GM06990 (cell line): Measurements from ENCODE around the gene AGBL4.

Source experiments
- DNase-seq: peaks from one replicate; pipeline ENCODE4 v3.0.0-alpha.2; 2011; ENCODE audit not compliant: insufficient read length; ENCODE audit errors: extremely low read depth
- H3K27me3 ChIP-seq: replicated peaks from 2 replicates; pipeline ENCODE4 v1.6.0; 2011; ENCODE audit warnings: low read length; ENCODE audit not compliant: control insufficient read depth, insufficient read depth
- H3K36me3 ChIP-seq: 2 replicates; pipeline ENCODE4 v1.5.1; 2011; ENCODE audit warnings: low read length; ENCODE audit not compliant: control insufficient read depth, insufficient read depth
- H3K4me3 ChIP-seq: replicated peaks from 2 replicates; pipeline ENCODE4 v1.5.1; 2011; ENCODE audit warnings: low read depth, mild to moderate bottlenecking, control low read depth, low read length
- TF ChIP-seq, protein P1 (sequence below): IDR thresholded peaks from 2 replicates; pipeline ENCODE4 v1.5.1; 2011; ENCODE audit warnings: low read length, control low read depth, mild to moderate bottlenecking, inconsistent platforms; ENCODE audit not compliant: insufficient read depth, poor library complexity, severe bottlenecking

Gene AGBL4

DNA sequence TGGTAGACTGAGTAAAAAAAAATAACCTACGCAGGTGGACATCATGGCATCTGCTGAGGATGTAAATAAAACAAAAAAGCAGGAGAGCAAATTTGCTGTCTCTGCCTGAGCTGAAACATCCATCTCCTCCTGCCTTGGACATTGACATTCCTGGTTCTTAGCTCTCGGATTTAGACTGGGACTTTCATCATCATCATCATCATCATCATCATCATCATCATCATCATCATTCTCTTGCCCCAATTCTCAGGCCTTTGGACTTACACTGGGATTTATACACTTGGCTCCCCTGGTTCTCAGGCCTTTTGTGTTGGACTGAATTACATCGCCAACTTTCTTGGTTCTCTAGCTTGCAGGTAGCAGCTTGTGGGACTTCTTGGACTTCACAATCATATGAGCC, 938.7 kb downstream of the AGBL4 start:
- Histone ChIP-seq H3K36me3 (no peaks in the 10 kb centered on the region), H3K27me3 (no peaks in the 10 kb centered on the region), H3K4me3 (no peak overlapping the region)
- no peak for DNase-seq
- TF ChIP-seq, protein P1, sequence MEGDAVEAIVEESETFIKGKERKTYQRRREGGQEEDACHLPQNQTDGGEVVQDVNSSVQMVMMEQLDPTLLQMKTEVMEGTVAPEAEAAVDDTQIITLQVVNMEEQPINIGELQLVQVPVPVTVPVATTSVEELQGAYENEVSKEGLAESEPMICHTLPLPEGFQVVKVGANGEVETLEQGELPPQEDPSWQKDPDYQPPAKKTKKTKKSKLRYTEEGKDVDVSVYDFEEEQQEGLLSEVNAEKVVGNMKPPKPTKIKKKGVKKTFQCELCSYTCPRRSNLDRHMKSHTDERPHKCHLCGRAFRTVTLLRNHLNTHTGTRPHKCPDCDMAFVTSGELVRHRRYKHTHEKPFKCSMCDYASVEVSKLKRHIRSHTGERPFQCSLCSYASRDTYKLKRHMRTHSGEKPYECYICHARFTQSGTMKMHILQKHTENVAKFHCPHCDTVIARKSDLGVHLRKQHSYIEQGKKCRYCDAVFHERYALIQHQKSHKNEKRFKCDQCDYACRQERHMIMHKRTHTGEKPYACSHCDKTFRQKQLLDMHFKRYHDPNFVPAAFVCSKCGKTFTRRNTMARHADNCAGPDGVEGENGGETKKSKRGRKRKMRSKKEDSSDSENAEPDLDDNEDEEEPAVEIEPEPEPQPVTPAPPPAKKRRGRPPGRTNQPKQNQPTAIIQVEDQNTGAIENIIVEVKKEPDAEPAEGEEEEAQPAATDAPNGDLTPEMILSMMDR, result no peak

DNA sequence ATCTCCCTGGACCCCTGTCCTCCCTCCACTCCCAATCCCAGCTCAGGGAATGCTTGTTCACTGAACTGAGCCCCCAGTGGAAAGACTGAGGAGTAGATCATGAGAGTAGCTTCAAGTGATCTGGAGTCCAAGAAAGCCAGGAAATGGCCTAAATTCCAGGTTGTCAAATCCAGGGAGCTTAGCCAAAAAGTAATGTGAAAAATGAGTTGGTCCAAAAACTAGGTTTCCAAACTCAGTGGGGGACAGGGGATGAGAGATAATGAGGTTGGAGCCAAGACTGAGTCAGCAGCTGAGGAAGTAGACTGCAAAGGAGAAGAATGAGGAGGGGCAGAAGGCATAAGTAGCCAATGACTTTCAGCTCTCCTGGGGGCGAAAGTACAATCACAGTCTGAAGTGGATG, 963.0 kb downstream of the AGBL4 start:
- H3K36me3 ChIP-seq, result no peaks in the 10 kb centered on the region
- DNase-seq, result no peak
- TF ChIP-seq, protein P1, result no peak
- no peaks in the 10 kb centered on the region for H3K27me3 ChIP-seq
- no peak overlapping the region for H3K4me3 ChIP-seq

DNA sequence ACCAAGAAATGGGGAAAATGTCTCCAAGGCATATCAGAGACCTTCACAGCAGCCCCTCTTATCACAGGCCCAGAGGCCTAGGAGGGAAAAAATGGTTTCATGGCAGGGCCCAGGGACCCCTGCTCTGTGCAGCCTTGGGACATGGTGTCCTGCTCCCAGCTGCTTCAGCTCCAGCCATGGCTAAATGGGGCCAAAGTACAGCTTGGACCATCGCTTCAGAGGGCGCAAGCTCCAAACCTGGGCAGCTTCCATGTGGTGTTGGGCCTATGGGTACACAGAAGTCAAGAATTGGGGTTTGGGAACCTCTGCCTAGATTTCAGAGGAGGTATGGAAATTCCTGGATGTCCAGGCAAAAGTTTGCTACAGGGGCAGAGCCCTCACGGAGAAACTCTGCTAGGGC, 964.7 kb downstream of the AGBL4 start:
- TF ChIP-seq, protein P1, result no peak
- H3K4me3 ChIP-seq, result no peak overlapping the region
- no peaks in the 10 kb centered on the region for H3K36me3 ChIP-seq
- no peak for DNase-seq
- H3K27me3 ChIP-seq, result no peaks in the 10 kb centered on the region

DNA sequence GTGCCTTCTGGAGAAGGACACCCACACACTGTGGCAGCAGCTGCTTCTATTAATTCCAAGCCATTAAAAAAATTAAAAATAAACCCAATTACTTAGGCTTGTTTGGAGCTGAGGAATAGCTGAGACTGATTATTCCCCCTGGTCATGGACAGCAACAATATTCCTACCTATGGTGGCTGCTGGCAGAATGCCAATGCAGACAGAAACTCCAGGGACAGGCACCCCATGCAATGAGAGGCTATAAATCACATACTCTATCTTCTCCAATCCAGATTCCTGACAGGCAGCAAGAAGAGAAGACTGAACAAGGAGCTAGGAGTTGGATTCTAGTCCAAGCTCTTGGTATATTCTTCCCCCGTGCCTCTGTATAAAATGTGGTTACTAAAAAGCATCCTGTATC, 971.7 kb downstream of the AGBL4 start:
- DNase-seq, result no peak
- TF ChIP-seq, protein P1, result no peak
- no peaks in the 10 kb centered on the region for H3K27me3 ChIP-seq
- no peak overlapping the region for H3K4me3 ChIP-seq
- no peaks in the 10 kb centered on the region for H3K36me3 ChIP-seq

DNA sequence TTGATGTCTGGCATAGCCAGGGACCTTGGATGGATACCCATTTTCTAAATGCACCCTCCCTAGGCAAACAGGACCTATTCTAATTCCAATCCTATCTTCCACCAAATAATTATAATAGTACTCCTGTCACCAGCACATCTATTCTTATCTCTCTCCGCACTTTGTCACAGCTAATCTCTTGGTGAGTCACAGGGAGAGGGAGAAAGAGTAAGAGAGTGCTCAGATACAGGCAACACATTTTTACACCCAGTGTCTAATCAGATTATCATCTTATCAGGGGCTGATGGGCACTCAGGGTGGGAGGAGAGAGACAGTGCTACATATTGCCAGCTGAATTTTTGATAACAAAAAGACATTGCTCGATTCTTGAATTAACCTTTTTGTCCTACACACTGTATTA, 972.1 kb downstream of the AGBL4 start:
- no peaks in the 10 kb centered on the region for H3K27me3 ChIP-seq
- no peaks in the 10 kb centered on the region for H3K36me3 ChIP-seq
- TF ChIP-seq, protein P1, result no peak
- no peak overlapping the region for H3K4me3 ChIP-seq
- no peak for DNase-seq

DNA sequence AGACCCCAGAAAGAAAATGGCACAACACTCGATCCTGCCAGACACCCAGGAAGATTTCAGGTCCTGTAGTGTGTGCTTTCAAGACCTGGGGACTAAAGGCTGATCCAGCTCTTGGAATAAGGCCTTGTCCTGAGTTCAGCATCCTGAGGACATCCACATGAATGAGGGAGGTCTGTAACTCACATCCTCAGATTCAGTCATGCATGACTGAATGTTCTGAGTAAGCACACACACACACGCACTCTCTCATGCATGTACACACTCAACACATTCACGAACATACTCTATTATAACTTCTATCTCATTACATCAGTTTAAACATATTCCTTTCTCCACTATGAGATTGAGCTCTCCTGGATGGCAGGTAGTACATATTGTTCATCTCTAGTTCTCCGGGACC, 973.7 kb downstream of the AGBL4 start:
- Histone ChIP-seq H3K27me3 (no peaks in the 10 kb centered on the region), H3K4me3 (no peak overlapping the region), H3K36me3 (no peaks in the 10 kb centered on the region)
- TF ChIP-seq, protein P1, result no peak
- no peak for DNase-seq
